ENCODE data around the gene CDYL. TPM values are rescaled to one million over a fixed set of nuclear protein-coding genes. Genes with fewer than 3 reads are reported as not detected.
"Not testable (repeated sequence)": the region's sequence is repeated elsewhere in the genome, so short reads cannot be mapped to it uniquely, and the experiment has no call there.

The CDYL gene
- total RNA-seq, 2 experiments from 2014 or later: 40.8 to 43.4 TPM

DNA sequence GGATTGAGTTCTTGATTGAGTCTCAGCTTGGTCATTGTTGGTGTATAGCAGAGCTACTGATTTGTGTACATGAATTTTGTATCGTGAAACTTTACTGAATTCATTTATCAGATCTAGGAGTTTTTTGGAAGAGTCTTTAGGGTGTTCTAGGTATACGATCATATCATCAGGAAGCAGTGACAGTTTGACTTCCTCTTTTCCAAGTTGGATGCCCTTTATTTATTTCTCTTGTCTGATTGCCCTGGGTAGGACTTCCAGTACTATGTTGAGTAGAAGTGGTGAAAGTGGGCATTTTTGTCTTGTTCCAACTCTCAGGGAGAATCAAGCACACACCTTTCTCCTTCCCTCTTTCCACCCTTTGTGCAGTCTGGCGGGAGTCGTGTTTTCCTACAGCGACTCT, 201.3 kb downstream of the CDYL start:
- Mint-ChIP-seq H3K4me1 (no peaks in the 10 kb centered on the region), H3K36me3 (peaks cover 2% of the 10 kb centered on the region), H3K27ac (no peak overlapping the region), H3K4me3 (no peak overlapping the region), H3K9me3 (ENCODE audit: low read depth) (peaks cover 3% of the 10 kb centered on the region), H3K27me3 (peaks cover 6% of the 10 kb centered on the region)
- CTCF ChIA-PET: no interaction called here
- ATAC-seq: no peak
- no peak for DNase-seq

DNA sequence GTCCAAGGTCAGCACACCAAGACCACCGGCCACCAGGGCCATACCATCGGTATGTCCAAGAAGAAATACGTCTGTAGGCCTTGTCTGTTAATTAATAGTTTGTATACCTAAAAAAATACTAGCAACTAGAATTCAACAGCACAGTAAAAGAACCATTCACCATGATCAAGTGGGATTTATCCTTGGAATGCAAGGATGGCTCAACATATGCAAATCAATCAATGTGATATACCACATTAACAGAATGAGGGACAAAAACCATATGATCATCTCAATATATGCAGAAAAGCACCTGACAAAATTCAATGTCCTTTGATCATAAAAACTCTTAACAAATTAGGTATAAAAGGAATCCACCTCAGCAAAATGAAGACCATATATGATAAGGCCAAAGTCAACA, 203.2 kb downstream of the CDYL start:
- H3K36me3 Mint-ChIP-seq: peaks cover 2% of the 10 kb centered on the region
- ATAC-seq: no peak
- no peak overlapping the region for H3K4me3 Mint-ChIP-seq
- CTCF ChIA-PET: no interaction called here
- no peak overlapping the region for H3K27ac Mint-ChIP-seq
- H3K27me3 Mint-ChIP-seq: peaks cover 5% of the 10 kb centered on the region
- DNase-seq: no peak
- H3K4me1 Mint-ChIP-seq: no peaks in the 10 kb centered on the region
- peaks cover 3% of the 10 kb centered on the region for H3K9me3 Mint-ChIP-seq (ENCODE audit: low read depth)

DNA sequence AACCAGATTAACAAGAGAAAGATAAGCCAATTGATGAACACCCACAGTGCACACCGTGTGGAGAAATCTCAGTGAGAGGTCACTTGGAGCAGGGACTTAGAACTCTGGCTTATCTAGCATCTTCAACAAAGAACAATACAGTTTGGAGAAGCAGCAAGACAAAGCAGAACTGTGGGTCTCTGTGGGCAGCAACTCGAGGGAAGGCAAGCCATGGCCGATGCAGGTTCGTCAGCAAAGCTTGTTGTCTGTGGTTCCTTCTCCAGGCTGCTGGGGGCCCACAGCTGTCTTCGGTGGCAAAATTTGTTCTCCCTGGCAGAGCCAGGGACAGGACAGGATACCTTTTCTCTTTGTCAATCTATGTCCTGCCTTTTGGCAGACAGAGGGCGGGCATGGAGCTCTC, 205.6 kb downstream of the CDYL start:
- peaks cover under 1% of the 10 kb centered on the region for H3K27me3 Mint-ChIP-seq
- DNase-seq (no peak), ATAC-seq (no peak)
- no peaks in the 10 kb centered on the region for H3K4me1 Mint-ChIP-seq
- H3K9me3 Mint-ChIP-seq (ENCODE audit: low read depth): peaks cover 3% of the 10 kb centered on the region
- CTCF ChIA-PET: no interaction called here
- H3K4me3 Mint-ChIP-seq: no peak overlapping the region
- H3K36me3 Mint-ChIP-seq: peaks cover 2% of the 10 kb centered on the region
- H3K27ac Mint-ChIP-seq: no peak overlapping the region

DNA sequence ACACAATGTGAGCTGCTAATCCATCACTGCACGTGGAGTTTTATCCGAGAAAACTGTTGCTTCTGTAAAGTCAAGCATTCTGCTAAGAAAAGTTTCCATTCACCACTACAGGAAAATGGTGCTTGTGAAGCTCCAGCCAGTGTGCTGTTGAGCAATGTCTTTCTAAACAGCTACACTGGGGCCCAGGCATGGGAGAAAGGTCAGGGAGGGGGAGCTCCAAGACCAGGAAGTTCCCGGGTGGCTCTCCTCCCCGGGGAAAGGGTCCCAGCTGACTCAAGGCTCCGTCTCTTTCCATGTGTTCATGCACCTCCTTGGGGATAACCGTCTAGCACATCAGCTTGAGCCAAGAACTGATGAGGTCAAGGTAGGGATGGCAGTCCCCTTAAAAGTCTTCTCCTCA, 207.1 kb downstream of the CDYL start:
- H3K4me3 Mint-ChIP-seq: no peak overlapping the region
- no peak overlapping the region for H3K27ac Mint-ChIP-seq
- DNase-seq: no peak
- CTCF ChIA-PET: no interaction called here
- H3K27me3 Mint-ChIP-seq: no peaks in the 10 kb centered on the region
- ATAC-seq: no peak
- H3K4me1 Mint-ChIP-seq: no peaks in the 10 kb centered on the region
- peaks cover 2% of the 10 kb centered on the region for H3K36me3 Mint-ChIP-seq
- H3K9me3 Mint-ChIP-seq (ENCODE audit: low read depth): peaks cover 3% of the 10 kb centered on the region

DNA sequence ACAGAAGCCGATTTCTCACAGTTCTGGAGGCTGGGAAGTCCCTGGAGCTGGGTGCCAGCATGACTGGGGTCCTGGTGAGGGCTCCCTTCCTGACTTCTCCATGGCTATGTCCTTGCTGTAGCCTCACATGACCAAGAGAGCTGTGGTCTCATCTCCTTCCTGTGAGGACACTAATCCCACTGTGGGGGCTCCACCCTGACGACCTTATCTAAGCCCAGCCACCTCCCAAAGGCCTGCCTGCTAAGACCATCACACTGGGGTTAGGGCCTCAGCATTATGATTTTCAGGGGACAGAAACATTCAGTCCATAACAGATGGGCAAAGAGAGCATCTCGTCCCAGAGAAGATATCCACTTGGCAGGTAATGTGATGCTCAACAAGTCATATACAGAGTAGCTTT, 210.8 kb downstream of the CDYL start:
- CTCF ChIA-PET: no interaction called here
- Mint-ChIP-seq H3K4me3 (no peak overlapping the region), H3K36me3 (peaks cover 4% of the 10 kb centered on the region), H3K27ac (no peak overlapping the region), H3K27me3 (no peaks in the 10 kb centered on the region), H3K4me1 (no peaks in the 10 kb centered on the region), H3K9me3 (ENCODE audit: low read depth) (no peaks in the 10 kb centered on the region)
- no peak for DNase-seq
- ATAC-seq: no peak

DNA sequence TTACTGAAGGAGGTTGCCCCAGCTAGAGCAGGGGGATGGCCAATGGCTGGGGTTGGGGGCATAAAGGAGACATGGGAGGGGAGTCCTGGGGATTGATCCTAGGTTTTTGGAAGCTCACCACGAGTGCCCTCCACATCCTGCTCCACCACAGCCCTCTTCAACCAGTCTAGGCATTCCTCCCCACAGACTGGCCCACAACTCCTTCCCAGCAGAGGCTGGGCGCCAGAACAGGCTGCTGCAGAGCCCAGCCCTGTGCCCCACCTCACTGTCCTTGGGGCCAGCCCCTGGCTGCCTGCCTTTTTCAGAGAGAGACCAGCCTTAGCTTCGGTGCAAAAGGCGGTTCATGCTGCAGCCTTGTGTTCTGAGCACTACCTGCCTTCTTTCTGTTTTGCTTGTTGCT, 211.2 kb downstream of the CDYL start:
- CTCF ChIA-PET: no interaction called here
- DNase-seq (no peak), ATAC-seq (no peak)
- Mint-ChIP-seq H3K4me3 (no peak overlapping the region), H3K27ac (no peak overlapping the region), H3K9me3 (ENCODE audit: low read depth) (no peaks in the 10 kb centered on the region), H3K36me3 (peaks cover 6% of the 10 kb centered on the region), H3K27me3 (no peaks in the 10 kb centered on the region), H3K4me1 (no peaks in the 10 kb centered on the region)

DNA sequence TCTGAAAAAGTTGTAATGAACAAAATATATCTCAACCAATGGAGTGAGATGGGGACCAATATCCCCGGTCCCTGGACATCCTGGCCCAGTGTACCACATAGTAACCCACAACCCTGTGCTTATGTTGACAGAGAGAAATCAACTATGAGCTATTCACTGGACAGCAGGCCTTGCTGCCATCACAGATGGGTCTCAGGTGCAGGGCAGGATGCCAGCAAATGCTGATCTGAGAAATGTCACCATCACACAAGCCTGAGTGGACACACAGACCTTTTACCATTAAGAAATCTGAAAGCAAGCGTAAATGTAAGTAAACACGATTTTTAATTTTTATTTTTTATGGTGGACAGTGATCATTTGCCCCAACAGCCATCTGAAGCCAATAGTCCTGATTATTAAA, 218.5 kb downstream of the CDYL start:
- no peaks in the 10 kb centered on the region for H3K27me3 Mint-ChIP-seq
- H3K4me3 Mint-ChIP-seq: no peak overlapping the region
- CTCF ChIA-PET: no interaction called here
- H3K9me3 Mint-ChIP-seq (ENCODE audit: low read depth): no peaks in the 10 kb centered on the region
- DNase-seq: no peak
- H3K4me1 Mint-ChIP-seq: no peaks in the 10 kb centered on the region
- H3K27ac Mint-ChIP-seq: no peak overlapping the region
- peaks cover 16% of the 10 kb centered on the region for H3K36me3 Mint-ChIP-seq
- no peak for ATAC-seq

DNA sequence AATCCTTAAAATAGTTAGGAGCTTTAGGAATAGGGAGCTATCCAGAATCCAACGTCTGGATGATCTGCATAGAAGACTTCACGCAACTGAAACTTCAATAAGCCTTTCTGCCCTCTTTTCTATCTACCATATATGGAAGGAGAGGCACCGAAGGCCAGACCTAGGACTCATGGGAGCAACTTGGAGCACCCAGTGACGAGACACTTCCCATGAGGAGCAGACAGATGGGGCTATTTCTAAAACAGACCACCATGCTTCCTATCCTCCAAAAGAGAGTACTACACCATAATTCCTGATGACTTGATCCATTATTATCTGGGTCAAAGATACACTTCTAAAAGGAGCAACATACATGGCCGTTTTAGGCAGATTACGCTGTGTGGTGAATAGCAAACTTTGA, 221.7 kb downstream of the CDYL start:
- CTCF ChIA-PET: interaction anchor here (1.0 kb wide), 1 partner anchor 33 kb away, joined by 3 read pairs; no protein-coding TSS in a partner anchor
- no peak for ATAC-seq
- H3K9me3 Mint-ChIP-seq (ENCODE audit: low read depth): no peaks in the 10 kb centered on the region
- peaks cover 8% of the 10 kb centered on the region for H3K4me1 Mint-ChIP-seq
- peaks cover 7% of the 10 kb centered on the region for H3K36me3 Mint-ChIP-seq
- no peak for DNase-seq
- H3K4me3 Mint-ChIP-seq: no peak overlapping the region
- H3K27me3 Mint-ChIP-seq: no peaks in the 10 kb centered on the region
- H3K27ac Mint-ChIP-seq: no peak overlapping the region

DNA sequence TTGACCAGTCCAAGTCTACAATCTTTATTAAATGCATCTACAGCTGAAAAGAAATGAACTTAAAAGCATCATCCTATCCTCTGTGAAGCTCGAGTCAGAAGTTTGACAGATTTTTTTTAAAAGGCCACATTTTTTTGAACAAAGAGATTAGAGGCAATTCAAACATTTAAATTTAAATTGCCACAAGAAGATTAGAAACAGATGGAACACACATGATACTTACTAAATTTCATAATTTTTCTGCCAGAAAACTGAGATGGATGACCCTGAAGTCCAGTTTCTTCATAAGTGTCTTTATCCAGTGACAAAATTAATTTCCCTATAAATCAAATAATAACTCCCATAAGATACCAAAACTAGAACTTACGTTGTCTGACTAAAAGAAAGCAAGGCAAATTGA, 223.4 kb downstream of the CDYL start:
- no peaks in the 10 kb centered on the region for H3K27me3 Mint-ChIP-seq
- H3K9me3 Mint-ChIP-seq (ENCODE audit: low read depth): no peaks in the 10 kb centered on the region
- H3K4me3 Mint-ChIP-seq: no peak overlapping the region
- peaks cover 12% of the 10 kb centered on the region for H3K4me1 Mint-ChIP-seq
- DNase-seq (no peak), ATAC-seq (no peak)
- H3K36me3 Mint-ChIP-seq: peaks cover 2% of the 10 kb centered on the region
- CTCF ChIA-PET: no interaction called here
- no peak overlapping the region for H3K27ac Mint-ChIP-seq

DNA sequence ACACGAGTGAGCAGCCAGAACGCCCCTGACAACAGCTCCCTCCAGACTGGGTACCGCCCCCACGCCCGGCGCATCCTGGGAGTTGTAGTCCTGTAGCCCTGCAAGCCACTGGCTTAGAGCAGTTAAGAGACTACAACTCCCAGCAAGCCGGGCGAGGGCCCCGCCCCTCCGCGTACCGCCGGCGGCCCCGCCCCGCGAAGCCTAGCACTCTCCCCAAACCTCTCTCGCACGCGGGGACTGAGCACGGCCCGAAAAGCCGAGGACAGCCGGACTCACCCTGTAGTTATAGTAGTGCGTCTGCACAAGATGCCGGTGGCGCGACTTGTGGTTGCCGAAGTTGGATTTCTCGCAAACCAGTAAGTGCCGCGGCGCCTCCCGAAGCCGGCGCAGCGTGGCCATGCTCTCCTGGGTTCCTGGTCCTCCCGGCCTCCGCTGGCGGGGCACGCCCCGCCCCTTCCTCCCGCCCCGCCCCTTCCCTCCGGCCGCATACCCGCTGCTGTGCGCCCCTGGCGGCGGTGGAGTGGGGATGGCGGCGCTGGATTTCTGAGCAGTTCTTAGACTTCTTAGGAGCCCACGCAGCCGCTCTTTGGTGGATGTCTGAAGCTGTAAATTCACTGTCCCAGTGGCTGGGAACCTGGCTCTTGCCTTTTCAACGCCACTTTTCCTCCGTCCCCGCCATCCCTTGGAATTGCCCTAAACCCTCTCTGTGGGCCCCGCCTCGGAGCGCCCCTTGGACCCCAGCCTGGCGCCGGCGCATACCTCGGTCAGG, 227.6 kb downstream of the CDYL start, which contains the start of gene RPP40:
TSS of gene RPP40 (minus strand) at position 434 of the 769 bp plus-strand sequence. CDS start at position 399, 35 bp downstream.
- CTCF ChIA-PET: interaction anchor here (1.0 to 1.6 kb wide), 5 partner anchors 10 to 263 kb away, joined by 3 to 5 read pairs (median 3); no protein-coding TSS in a partner anchor
- Mint-ChIP-seq H3K27ac (peak within 1 kb of the TSS; percentile 95), H3K27me3 (no peaks in the 10 kb centered on the region), H3K36me3 (no peaks in the 10 kb centered on the region), H3K9me3 (ENCODE audit: low read depth) (no peaks in the 10 kb centered on the region), H3K4me3 (peak within 1 kb of the TSS; percentile 82), H3K4me1 (peaks cover 14% of the 10 kb centered on the region)
- DNase-seq (peak; percentile 99), ATAC-seq (peak; percentile 94)

DNA sequence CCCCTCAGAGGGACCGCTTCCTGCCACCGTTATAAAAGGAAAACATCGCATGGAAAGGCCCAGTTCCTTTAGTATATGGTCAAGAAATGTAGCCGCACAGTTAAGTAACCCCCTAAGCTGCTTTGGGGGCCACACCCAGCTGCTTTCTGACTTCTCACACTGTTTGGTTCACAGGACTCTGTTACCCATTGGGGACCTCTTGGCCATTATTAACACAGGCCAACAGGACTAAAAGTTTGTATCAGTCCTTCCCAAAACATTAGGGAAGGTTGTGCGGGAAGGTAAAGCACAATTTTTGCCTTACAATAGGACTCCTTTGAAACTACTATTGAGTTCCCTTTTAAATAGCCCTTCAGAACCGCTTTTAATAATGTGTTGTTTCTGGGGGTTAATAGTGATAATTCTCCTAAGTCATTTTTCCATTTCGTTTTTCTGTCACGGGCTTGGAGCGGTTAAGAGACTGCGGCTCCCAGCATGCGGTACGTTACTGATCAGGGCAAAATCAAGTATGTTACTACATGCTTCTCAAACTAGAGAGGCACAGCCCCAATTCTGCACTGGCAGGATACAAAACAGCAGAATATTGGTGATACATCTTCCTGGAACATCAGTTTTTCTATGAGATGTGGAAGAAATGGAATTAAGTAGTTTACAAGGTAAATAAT, 228.3 kb downstream of the CDYL start:
- DNase-seq (no peak), ATAC-seq (no peak)
- Mint-ChIP-seq H3K9me3 (ENCODE audit: low read depth) (no peaks in the 10 kb centered on the region), H3K27me3 (no peaks in the 10 kb centered on the region), H3K36me3 (no peaks in the 10 kb centered on the region), H3K4me3 (peak overlapping the region; percentile 82), H3K27ac (peak overlapping the region; percentile 95), H3K4me1 (peaks cover 14% of the 10 kb centered on the region)
- CTCF ChIA-PET: interaction anchor here (0.9 to 1.6 kb wide), 3 partner anchors 10 to 262 kb away, joined by 3 to 5 read pairs (median 3); no protein-coding TSS in a partner anchor

DNA sequence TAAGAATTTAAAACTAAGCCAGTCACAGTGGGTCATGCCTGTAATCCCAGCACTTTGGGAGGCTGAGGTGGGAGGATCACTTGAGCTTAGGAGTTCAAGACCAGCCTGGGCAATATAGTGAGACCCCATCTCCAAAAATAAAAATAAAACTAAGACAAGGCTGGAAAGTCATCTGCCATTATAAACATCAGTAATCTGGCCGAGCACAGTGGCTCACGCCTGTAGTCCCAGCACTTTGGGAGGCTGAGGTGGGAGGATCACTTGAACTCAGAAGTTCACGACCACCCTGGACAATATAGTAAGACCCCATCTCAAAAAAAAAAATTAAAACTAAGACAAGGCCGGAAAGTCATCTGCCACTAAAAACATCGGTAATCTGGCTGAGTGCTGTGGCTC, 228.8 kb downstream of the CDYL start:
- CTCF ChIA-PET: interaction anchor here (0.9 kb wide), 1 partner anchor 9 kb away, joined by 3 read pairs; no protein-coding TSS in a partner anchor
- not testable (repeated sequence) for H3K27ac Mint-ChIP-seq; H3K4me3 Mint-ChIP-seq; H3K27me3 Mint-ChIP-seq; H3K36me3 Mint-ChIP-seq; ATAC-seq; H3K9me3 Mint-ChIP-seq (ENCODE audit: low read depth); DNase-seq
- H3K4me1 Mint-ChIP-seq: peaks cover 14% of the 10 kb centered on the region

Measured in activated CD8-positive, alpha-beta memory T cell treated with anti-CD3 and anti-CD28 coated beads, Interleukin-2, amount 10 ng/mL, durations not matched to agents 7 days and 5 days (primary cell).